ENCODE measurements around the gene INTS2.

- no peak for TF ChIP-seq EP300 (conservative IDR thresholded peaks at IDR 0.05; ENCODE audit: poor library complexity, severe bottlenecking)
- TF ChIP-seq CTCF (IDR thresholded peaks at IDR 0.05; ENCODE audit: poor library complexity, severe bottlenecking), result no peak
- no peak for TF ChIP-seq RAD21 (conservative IDR thresholded peaks at IDR 0.05)
These were observed 52.0 kb downstream of the INTS2 start for GRCh38 chr17:61875804-61876203.
